HG03064 (cell line): ENCODE data around the gene IGF2BP2.
A peak's percentile ranks its signal among the peaks of the same experiment; 100 is the strongest.
"Not testable (repeated sequence)": the region's sequence is repeated elsewhere in the genome, so short reads cannot be mapped to it uniquely, and the experiment has no call there.

Experiments used
- ATAC-seq: cut with Tn5 transposase; IDR thresholded peaks from one replicate; pipeline ENCODE4 v1.9.1; 2021; ENCODE audit warnings: low read depth; ENCODE audit not compliant: unreplicated experiment

IGF2BP2 gene

GRCh38 chr3:185768578-185768982 is 56.3 kb downstream of the IGF2BP2 start:
- not testable (repeated sequence) for ATAC-seq

- ATAC-seq: no peak
Observed at GRCh38 chr3:185767002-185767688, 57.7 kb downstream of the IGF2BP2 start.

GRCh38 chr3:185766329-185767001 is 58.4 kb downstream of the IGF2BP2 start:
- no peak for ATAC-seq

- no peak for ATAC-seq
Observed at GRCh38 chr3:185764980-185765370, 59.9 kb downstream of the IGF2BP2 start.

GRCh38 chr3:185764163-185764979 is 60.5 kb downstream of the IGF2BP2 start:
- no peak for ATAC-seq

- no peak for ATAC-seq
Observed at GRCh38 chr3:185763347-185764005, 61.4 kb downstream of the IGF2BP2 start.

- ATAC-seq: no peak
Observed at GRCh38 chr3:185760550-185760949, 64.3 kb downstream of the IGF2BP2 start.

GRCh38 chr3:185760088-185760487 is 64.8 kb downstream of the IGF2BP2 start:
- no peak for ATAC-seq

- ATAC-seq: no peak
Observed at GRCh38 chr3:185759512-185759911, 65.3 kb downstream of the IGF2BP2 start.

- ATAC-seq: no peak
Observed at GRCh38 chr3:185758912-185759311, 65.9 kb downstream of the IGF2BP2 start.

GRCh38 chr3:185757176-185757575 is 67.7 kb downstream of the IGF2BP2 start:
- no peak for ATAC-seq

GRCh38 chr3:185756477-185756876 is 68.4 kb downstream of the IGF2BP2 start:
- ATAC-seq: no peak

- ATAC-seq: no peak
Observed at GRCh38 chr3:185754920-185755319, 69.9 kb downstream of the IGF2BP2 start.

- no peak for ATAC-seq
Observed at GRCh38 chr3:185753354-185753753, 71.5 kb downstream of the IGF2BP2 start.

GRCh38 chr3:185750702-185751101 is 74.1 kb downstream of the IGF2BP2 start:
- ATAC-seq: no peak

- ATAC-seq: no peak
Observed at GRCh38 chr3:185750015-185750414, 74.8 kb downstream of the IGF2BP2 start.

- ATAC-seq: no peak
Observed at GRCh38 chr3:185746470-185746869, 78.4 kb downstream of the IGF2BP2 start.

- peak; percentile 81 for ATAC-seq
Observed at GRCh38 chr3:185744997-185745843, 79.6 kb downstream of the IGF2BP2 start.

- ATAC-seq: no peak
Observed at GRCh38 chr3:185741586-185741985, 83.3 kb downstream of the IGF2BP2 start.

GRCh38 chr3:185740133-185740532 is 84.7 kb downstream of the IGF2BP2 start:
- ATAC-seq: no peak
